Measurements from ENCODE around the gene CDC7. TPM values are rescaled to one million over a fixed set of nuclear protein-coding genes. Genes with fewer than 3 reads are reported as not detected.
A peak's percentile ranks its signal among the peaks of the same experiment; 100 is the strongest.

Gene CDC7
- total and polyA plus RNA-seq, 8 donors, result 6.3 to 25.3 (median 18.1) TPM

GRCh38 chr1:91548376-91549040 lies 47.9 kb downstream of the CDC7 start:
- TF ChIP-seq CTCF (IDR thresholded peaks at IDR 0.05), result no peak
- Histone ChIP-seq H3K36me3 (no peaks in the 10 kb centered on the region), H3K4me3 (no peak overlapping the region), H3K4me1 (peaks cover 0 to 18% of the 10 kb centered on the region in 2 donors), H3K9me3 (peaks cover 0 to 2% of the 10 kb centered on the region in 2 donors), H3K27me3 (no peaks in the 10 kb centered on the region), H3K27ac (peak overlapping the region in 1 of 2 donors; percentile 50)
- intact Hi-C loops (cut with DNase I), result no loop called here
- peak in 1 of 4 donors; percentile 42 for DNase-seq
- ATAC-seq, result no peak

GRCh38 chr1:91549041-91549735 lies 48.5 kb downstream of the CDC7 start:
- H3K27ac ChIP-seq, result peak overlapping the region in 1 of 2 donors; percentile 50
- H3K27me3 ChIP-seq, result no peaks in the 10 kb centered on the region
- peaks cover 0 to 20% of the 10 kb centered on the region in 2 donors for H3K4me1 ChIP-seq
- no peak for DNase-seq
- no peak for TF ChIP-seq CTCF (IDR thresholded peaks at IDR 0.05)
- no peaks in the 10 kb centered on the region for H3K36me3 ChIP-seq
- H3K4me3 ChIP-seq, result no peak overlapping the region
- H3K9me3 ChIP-seq, result peaks cover 0 to 2% of the 10 kb centered on the region in 2 donors
- intact Hi-C loops (cut with DNase I), result no loop called here
- no peak for ATAC-seq

GRCh38 chr1:91550961-91551360 lies 50.3 kb downstream of the CDC7 start:
- intact Hi-C loops (cut with DNase I), result no loop called here
- no peak for DNase-seq
- no peak for TF ChIP-seq CTCF (IDR thresholded peaks at IDR 0.05)
- no peaks in the 10 kb centered on the region for H3K36me3 ChIP-seq
- H3K4me3 ChIP-seq, result no peak overlapping the region
- no peak for ATAC-seq
- H3K27ac ChIP-seq, result no peak overlapping the region
- H3K9me3 ChIP-seq, result peaks cover 0 to 2% of the 10 kb centered on the region in 2 donors
- H3K4me1 ChIP-seq, result peaks cover 5 to 36% of the 10 kb centered on the region in 2 donors
- H3K27me3 ChIP-seq, result no peaks in the 10 kb centered on the region

- no peak overlapping the region for H3K4me3 ChIP-seq
- peaks cover 5 to 36% of the 10 kb centered on the region in 2 donors for H3K4me1 ChIP-seq
- peaks cover 0 to 2% of the 10 kb centered on the region in 2 donors for H3K9me3 ChIP-seq
- H3K27ac ChIP-seq, result no peak overlapping the region
- TF ChIP-seq CTCF (IDR thresholded peaks at IDR 0.05), result no peak
- no peaks in the 10 kb centered on the region for H3K36me3 ChIP-seq
- intact Hi-C loops (cut with DNase I), result no loop called here
- no peak for ATAC-seq
- DNase-seq, result no peak
- H3K27me3 ChIP-seq, result no peaks in the 10 kb centered on the region
Measured at GRCh38 chr1:91552091-91552490, 51.4 kb downstream of the CDC7 start.

GRCh38 chr1:91552596-91552995 lies 51.9 kb downstream of the CDC7 start:
- ATAC-seq (no peak), DNase-seq (no peak)
- Histone ChIP-seq H3K27me3 (no peaks in the 10 kb centered on the region), H3K36me3 (no peaks in the 10 kb centered on the region), H3K9me3 (peaks cover 0 to 2% of the 10 kb centered on the region in 2 donors), H3K27ac (no peak overlapping the region), H3K4me1 (peaks cover 5 to 36% of the 10 kb centered on the region in 2 donors), H3K4me3 (no peak overlapping the region)
- intact Hi-C loops (cut with DNase I), result no loop called here
- TF ChIP-seq CTCF (IDR thresholded peaks at IDR 0.05), result no peak
